GM23338 (cell line): Measurements from ENCODE around the gene OTUB1.

Source experiments
- CREB1 ChIP-seq: fragments of 250-450 bp; sonication (Bioruptor Pico); IDR thresholded peaks from 2 replicates; pipeline ENCODE4 v1.5.0; 2020; ENCODE audit warnings: low read depth, mild to moderate bottlenecking, moderate library complexity
- CTCF ChIP-seq, 2 experiments: fragments of 200-600 bp in 1 of 2; sonication (generic) in 1 of 2; conservative IDR thresholded peaks; 2 replicates each; pipeline versions ENCODE4 v1.5.1 to v1.6.1; 2016 to 2017; ENCODE audit warnings: antibody characterized with exemption in 2 of 2, low read depth in 2 of 2, mild to moderate bottlenecking in 2 of 2, moderate library complexity in 1 of 2
- ETS1 ChIP-seq: IDR thresholded peaks from 2 replicates; pipeline ENCODE4 v1.6.1; 2016; ENCODE audit warnings: antibody characterized with exemption

- no peak for TF ChIP-seq CTCF (conservative IDR thresholded peaks at IDR 0.05; ENCODE audit: low read depth in 2 of 2)
- TF ChIP-seq ETS1, result no peak
- no peak for TF ChIP-seq CREB1
Observed at GRCh38 chr11:64010783-64011182, 24.5 kb downstream of the OTUB1 start.
